ENCODE measurements around the gene NRG3.

Gene NRG3

GRCh38 chr10:82236084-82236731, 361.2 kb downstream of the NRG3 start:
- Histone ChIP-seq H3K27ac (ENCODE audit: extremely low read depth, low read depth, low read length) (no peak overlapping the region), H3K9me3 (ENCODE audit: control insufficient read depth, insufficient read depth, low read depth, low read length) (no peaks in the 10 kb centered on the region), H3K4me1 (ENCODE audit: control insufficient read depth, insufficient read depth, low read length) (no peaks in the 10 kb centered on the region), H3K4me3 (ENCODE audit: low read depth, low read length) (no peak overlapping the region), H3K36me3 (ENCODE audit: control insufficient read depth in 2 of 2, insufficient read depth in 1 of 2, low read length in 2 of 2) (no peaks in the 10 kb centered on the region)
- ChIA-PET POLR2A (no interaction called here), CTCF (interaction anchor here (1.3 kb wide), 1 partner anchor 90 kb away, joined by 3 read pairs; no protein-coding TSS in a partner anchor)
- no peak for TF ChIP-seq ZNF449 (tag by site-specific recombination; IDR thresholded peaks at IDR 0.05)
- no peak for TF ChIP-seq ZNF175 (tag by site-specific recombination; IDR thresholded peaks at IDR 0.05)
- no peak for TF ChIP-seq ZNF768 (tag by site-specific recombination; IDR thresholded peaks at IDR 0.05)
- no peak for TF ChIP-seq ZNF544 (tag by site-specific recombination; IDR thresholded peaks at IDR 0.05)
- TF ChIP-seq ZNF16 (tag by site-specific recombination; IDR thresholded peaks at IDR 0.05; ENCODE audit: low read depth), result no peak

DNA sequence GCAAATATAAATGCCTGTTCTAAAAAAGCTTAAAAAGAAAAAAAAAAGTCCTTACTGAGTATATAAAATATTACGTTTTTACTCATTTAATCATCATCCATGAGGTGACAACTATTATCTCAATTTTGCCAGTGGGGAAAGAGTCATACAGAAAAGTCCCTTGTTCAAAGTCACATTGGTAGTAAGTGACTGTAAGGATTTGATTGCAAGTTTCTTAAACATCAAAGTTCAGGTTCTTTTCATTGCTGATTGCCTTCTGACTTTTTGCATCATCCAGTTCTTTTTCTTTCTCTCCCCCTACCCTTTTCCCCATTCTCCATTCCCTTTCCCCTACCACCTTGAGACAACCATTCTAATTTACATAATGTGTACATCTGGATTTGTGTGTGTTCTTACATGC, 363.3 kb downstream of the NRG3 start:
- ChIA-PET POLR2A (no interaction called here), CTCF (no interaction called here)
- H3K9me3 ChIP-seq (ENCODE audit: control insufficient read depth, insufficient read depth, low read depth, low read length), result no peaks in the 10 kb centered on the region
- H3K27ac ChIP-seq (ENCODE audit: extremely low read depth, low read depth, low read length), result no peak overlapping the region
- H3K4me1 ChIP-seq (ENCODE audit: control insufficient read depth, insufficient read depth, low read length), result no peaks in the 10 kb centered on the region
- H3K36me3 ChIP-seq (ENCODE audit: control insufficient read depth in 2 of 2, insufficient read depth in 1 of 2, low read length in 2 of 2), result no peaks in the 10 kb centered on the region
- H3K4me3 ChIP-seq (ENCODE audit: low read depth, low read length), result no peak overlapping the region
- TF ChIP-seq ZBTB26 (tag by site-specific recombination; optimal IDR thresholded peaks at IDR 0.05), result no peak
- TF ChIP-seq ZNF664 (tag by site-specific recombination; IDR thresholded peaks at IDR 0.05), result no peak
- TF ChIP-seq, protein P1, sequence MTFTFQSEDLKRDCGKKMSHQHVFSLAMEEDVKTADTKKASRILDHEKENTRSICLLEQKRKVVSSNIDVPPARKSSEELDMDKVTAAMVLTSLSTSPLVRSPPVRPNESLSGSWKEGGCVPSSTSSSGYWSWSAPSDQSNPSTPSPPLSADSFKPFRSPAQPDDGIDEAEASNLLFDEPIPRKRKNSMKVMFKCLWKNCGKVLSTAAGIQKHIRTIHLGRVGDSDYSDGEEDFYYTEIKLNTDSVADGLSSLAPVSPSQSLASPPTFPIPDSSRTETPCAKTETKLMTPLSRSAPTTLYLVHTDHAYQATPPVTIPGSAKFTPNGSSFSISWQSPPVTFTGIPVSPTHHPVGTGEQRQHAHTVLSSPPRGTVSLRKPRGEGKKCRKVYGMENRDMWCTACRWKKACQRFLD (tag by site-specific recombination; IDR thresholded peaks at IDR 0.05), result no peak
- no peak for TF ChIP-seq ZNF837 (tag by site-specific recombination; IDR thresholded peaks at IDR 0.05)
- no peak for TF ChIP-seq ZNF777 (tag by site-specific recombination; IDR thresholded peaks at IDR 0.05; ENCODE audit: borderline replicate concordance)
- TF ChIP-seq, protein P2, sequence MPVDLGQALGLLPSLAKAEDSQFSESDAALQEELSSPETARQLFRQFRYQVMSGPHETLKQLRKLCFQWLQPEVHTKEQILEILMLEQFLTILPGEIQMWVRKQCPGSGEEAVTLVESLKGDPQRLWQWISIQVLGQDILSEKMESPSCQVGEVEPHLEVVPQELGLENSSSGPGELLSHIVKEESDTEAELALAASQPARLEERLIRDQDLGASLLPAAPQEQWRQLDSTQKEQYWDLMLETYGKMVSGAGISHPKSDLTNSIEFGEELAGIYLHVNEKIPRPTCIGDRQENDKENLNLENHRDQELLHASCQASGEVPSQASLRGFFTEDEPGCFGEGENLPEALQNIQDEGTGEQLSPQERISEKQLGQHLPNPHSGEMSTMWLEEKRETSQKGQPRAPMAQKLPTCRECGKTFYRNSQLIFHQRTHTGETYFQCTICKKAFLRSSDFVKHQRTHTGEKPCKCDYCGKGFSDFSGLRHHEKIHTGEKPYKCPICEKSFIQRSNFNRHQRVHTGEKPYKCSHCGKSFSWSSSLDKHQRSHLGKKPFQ (tag by site-specific recombination; IDR thresholded peaks at IDR 0.05), result no peak
- TF ChIP-seq ZNF394 (tag by site-specific recombination; IDR thresholded peaks at IDR 0.05; ENCODE audit: borderline replicate concordance), result no peak
- TF ChIP-seq HOXC10 (CRISPR knock-in tag; IDR thresholded peaks at IDR 0.05), result no peak
- TF ChIP-seq ZNF133 (tag by site-specific recombination; IDR thresholded peaks at IDR 0.05), result no peak
- no peak for TF ChIP-seq ZNF302 (tag by site-specific recombination; IDR thresholded peaks at IDR 0.05; ENCODE audit: low read depth)
- no peak for TF ChIP-seq MZF1 (tag by site-specific recombination; IDR thresholded peaks at IDR 0.05; ENCODE audit: borderline replicate concordance)
- no peak for TF ChIP-seq ZBTB49 (tag by site-specific recombination; IDR thresholded peaks at IDR 0.05; ENCODE audit: low read depth)

Measured in HEK293 (cell line).